HG03342 (cell line): ENCODE data around the gene FGR.
A peak's percentile ranks its signal among the peaks of the same experiment; 100 is the strongest.
"Not testable (repeated sequence)": the region's sequence is repeated elsewhere in the genome, so short reads cannot be mapped to it uniquely, and the experiment has no call there.

Experiments used
- ATAC-seq: cut with Tn5 transposase; IDR thresholded peaks from one replicate; pipeline ENCODE4 v1.9.1; 2021; ENCODE audit warnings: mild to moderate bottlenecking, moderate library complexity; ENCODE audit not compliant: unreplicated experiment

The FGR gene

DNA sequence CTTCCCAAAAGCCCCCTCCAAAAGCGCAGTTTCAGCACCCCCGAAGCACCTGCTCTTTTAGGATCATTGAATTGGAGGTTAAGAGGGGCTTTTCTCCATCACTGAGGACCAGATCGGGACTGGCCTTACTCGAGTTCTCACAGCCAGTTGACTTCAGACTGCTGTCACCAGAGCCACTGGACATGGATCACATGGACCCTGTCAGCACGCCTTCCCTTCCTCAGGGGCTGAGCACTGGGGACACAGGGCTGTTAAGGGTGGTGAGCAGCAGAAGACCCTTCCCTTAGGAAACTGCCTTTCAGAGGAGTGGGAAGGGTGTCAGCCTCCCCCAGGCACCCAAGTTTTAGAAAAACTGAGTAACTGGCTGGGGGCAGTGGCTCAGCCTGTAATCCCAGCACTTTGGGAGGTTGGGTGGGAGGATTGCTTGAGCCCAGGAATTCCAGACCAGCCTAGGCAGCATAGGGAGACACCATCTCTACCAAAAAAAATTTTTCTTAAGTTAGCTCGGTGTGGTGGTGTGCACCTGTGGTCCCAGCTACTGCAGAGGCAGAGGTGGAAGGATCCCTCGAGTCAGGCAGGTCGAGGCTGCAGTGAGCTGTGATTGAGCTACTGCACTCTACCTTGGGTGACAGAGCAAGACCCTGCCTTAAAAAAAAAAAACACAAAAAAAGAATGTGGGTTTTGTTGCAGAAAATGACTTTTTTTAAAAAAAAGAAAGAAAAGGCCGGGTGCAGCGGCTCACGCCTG lies 584 bp upstream of the FGR start:
- ATAC-seq, result no peak

DNA sequence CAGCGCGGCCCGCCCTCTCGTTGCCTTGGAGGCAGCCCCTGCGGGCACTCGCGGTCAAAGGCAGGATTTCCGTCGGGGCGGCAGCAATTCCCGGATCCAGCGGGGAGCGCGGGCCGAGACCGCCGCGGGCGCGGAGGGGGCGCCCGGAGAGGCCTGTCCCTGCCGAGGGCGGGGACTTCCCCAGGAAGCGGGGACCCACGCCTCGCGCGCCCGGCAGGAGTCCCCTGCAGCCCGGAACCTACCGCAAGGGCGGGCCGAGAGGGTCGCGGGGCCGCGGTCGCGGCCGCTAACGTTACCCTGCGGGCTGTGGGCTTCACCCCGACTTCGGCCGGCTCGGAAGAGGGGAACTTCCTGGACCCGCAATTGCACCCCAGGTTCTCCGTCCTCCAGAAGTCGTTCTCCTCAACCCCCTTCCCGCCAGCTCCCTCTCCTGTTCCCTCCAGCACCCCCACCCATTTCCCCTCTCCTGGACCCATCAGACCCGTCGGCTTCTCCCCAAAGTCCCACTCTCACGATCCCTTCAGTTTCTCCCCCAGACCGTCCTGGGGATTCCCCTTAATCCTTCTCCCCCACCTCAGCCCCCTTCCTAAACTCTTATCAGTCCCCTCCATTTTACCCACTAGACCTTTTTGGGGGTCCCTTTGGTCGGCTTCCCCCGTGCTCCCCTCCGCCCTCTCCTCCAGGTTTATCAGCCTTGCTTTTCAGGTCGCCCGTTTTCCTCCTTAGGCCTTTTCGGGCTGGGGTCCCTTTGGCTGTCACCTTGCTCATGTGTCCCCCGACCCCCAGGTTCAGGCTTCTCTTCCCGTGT lies 604 bp downstream of the FGR start:
- ATAC-seq, result no peak

DNA sequence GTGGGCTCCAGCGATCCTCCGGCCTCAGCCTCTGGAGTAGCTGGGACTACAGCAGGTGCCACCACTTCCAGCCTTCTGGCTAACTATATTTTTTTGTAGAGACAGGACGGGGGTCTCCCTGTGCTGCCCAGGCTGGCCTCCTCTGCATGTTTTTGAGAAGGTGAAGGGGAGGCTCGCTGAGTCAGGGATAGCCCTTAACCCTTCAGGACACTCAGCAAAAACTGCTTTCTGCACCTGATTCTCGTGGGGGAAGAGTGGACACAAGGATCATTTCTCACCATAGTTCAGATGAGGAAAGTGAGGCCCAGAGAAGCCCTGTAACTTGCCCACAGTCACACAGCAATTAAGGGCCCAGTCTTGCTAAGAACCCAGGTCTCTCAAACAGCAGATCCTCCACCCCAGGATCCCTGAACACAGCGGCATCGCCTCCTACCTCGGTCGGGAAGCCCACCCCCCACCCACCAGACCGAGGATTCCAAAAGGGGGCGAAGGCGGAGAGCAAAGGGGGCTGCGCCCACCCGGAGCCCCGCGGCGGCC lies 1.3 kb downstream of the FGR start:
- ATAC-seq, result no peak

DNA sequence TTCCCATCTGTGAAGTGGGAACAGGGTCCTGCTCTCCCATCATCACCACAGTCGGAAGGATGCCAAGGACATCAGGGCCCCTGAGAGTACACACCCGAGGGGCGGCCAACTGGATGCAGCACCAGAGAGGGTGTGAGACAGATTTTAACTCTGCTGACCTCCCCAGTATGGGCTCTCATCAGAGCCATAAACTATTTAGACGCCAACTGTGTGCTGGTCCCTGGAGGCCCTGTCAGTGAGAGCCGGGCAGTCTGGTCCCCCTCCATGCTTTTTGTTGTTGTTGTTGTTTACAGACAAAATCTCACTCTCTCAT lies 1.7 kb downstream of the FGR start:
- ATAC-seq, result no peak

DNA sequence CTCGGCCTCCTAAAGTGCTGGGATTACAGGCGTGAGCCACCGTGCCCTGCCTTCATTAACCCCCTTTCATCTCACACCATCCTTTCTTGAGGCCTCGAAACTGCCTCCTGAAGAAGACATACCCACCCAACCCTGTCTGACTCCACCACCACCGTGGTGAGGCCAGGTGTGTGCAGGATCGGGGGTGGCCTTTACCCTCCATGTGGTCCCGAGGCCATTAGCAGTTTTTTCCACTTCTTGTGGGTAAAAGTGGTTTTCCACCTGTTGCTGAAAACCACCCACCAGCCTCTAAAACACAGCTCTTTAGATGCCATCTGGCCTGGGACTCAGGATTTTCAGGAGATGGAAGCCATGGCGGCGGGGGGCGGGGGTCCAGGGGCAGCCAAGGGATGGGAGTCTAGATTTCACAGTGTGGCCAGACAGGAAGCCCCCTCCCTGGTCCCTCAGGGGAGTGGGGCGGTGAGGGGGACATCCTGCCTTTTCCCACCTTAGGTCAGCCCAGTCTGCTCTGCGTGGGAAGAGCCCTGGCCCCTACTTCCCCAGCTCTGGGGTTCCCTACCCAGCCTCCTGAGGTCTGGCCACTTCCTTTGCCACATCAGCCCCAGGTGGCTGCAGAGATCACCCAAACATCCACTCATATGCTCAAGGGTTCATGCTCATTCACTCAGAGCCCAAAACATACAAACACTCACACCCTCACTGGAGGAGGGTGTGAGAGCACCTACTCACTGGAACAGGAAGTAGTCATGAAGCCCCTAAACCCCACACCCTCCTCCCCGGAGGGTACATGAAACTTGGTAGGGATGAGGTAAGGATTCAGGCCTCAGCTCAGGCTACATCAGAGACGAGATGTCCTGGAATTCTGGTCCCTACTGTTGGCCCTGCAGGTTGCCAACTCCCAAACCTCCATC lies 2.3 kb downstream of the FGR start:
- ATAC-seq, result peak; percentile 40

DNA sequence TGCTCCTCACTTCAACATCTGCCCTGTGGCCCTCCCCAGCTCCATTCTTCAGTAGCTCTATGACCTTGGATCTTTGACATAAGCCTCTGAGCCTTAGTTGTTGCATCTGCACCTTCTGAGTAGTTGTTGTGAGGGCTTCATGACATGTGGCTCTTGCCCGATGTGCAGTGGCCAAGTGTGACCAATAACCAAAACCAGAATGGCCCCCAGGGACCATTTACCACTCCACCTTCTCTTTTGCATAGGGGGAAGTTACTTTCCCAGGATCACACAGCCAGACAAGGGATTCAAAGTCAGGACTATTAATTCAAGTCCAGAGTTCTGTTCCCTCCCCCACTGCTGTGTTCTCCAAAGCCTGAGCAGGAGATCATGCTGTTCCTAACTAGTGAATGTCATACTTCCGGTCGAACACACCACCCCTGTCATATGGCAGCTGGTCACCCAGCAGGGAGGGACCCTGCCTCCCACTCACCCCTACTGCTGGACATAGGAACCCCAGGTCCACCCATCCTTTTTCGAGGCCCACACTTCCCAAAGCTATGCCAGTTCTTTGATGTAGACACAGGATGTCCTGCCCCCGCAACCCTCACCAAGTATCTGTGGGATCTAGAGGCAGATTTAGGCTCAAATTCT lies 4.0 kb downstream of the FGR start:
- no peak for ATAC-seq

DNA sequence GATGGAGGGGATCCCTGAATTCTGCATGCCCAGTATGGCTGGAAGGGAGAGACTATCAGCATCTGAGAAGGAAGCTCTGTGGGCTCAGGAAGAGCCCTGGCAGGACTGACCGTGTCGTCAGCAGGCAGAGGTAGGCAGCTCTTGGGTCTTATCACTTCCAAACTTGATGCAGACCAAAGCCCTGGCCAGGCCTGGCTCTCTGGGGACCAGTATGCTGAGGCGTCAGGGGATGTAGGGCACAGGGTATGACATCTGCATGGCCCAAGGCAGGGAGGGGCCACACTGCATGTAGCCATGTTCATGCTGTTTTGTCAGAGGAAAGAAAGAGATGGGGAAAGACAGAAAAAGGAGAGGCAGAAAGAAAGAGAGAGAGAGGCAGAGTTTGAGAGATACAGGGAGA lies 6.3 kb downstream of the FGR start:
- ATAC-seq, result no peak

DNA sequence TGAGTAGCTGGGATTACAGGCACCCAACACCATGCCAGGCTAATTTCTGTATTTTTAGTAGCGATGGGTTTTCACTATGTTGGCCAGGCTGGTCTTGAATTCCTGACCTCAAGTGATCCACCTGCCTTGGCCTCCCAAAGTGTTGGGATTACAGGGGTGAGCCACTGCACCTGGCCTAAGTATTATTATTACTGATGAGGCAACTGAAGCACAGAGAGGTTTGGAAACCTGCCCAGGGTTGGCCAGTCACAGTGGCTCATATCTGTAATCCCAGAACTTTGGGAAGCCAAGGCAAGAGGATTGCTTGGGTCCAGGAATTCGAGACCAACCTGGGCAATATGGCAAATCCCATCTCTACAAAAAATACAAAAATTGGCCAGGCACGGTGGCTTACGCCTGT lies 7.3 kb downstream of the FGR start:
- ATAC-seq, result not testable (repeated sequence)

DNA sequence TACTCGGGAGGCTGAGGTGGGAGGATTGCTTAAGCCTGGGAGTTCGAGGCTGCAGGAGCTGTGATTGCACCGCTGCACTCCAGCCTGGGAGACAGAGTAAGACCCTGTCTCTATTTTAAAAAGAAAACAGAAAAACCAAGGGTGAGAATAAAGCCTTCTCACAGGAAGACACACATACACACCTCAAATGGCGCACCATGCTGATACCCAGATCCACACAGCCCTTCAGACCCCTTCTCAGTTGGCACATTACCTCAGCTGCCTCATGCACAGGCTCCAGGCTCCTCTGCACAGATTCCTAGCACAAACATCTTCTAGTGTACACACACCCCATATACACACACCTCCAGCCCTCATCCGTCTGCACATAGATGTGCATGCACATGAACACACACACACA lies 7.9 kb downstream of the FGR start:
- ATAC-seq, result no peak

DNA sequence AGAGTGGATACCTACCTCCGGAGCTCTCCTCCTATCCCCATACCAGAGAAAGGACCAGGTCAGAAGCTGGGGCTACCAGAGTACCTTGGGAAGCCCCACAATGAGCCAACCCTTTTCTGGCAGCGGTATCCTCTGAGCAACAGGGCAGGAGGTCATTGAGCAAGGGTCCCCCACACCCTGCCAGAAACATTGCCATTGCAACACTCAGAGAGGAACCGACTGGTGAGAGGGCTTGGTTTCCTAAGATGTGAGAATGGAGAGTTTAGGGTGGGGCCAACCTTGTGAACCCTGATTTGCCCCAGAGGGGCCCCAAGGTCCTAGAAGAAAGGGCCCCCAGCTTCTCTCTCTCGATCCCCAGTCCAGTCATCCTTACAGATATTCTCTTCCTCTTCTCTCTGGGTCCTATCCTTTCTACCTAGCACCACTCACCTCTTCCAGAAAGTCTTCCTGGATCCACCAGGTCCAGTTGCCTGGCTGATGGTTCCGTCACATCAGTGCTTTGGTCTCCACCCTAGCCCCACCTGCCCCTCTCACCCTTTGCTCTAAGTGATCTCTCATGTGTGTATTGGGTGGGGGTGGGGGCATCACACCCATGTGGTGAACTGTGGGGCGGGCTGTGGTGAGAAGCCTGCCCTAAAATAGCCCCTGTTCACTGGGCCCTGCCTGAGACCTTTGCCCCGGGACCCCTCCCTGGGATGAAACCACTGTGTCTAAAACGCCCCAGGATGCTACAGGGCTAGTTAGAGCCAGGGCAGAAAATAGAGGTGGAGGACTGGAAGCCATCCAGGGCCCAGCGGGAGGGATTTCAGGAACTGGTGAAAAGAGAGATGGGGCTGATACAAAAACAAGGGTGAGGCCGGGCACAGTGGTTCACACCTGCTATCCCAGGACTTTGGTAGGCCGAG lies 8.7 kb downstream of the FGR start:
- ATAC-seq, result no peak

DNA sequence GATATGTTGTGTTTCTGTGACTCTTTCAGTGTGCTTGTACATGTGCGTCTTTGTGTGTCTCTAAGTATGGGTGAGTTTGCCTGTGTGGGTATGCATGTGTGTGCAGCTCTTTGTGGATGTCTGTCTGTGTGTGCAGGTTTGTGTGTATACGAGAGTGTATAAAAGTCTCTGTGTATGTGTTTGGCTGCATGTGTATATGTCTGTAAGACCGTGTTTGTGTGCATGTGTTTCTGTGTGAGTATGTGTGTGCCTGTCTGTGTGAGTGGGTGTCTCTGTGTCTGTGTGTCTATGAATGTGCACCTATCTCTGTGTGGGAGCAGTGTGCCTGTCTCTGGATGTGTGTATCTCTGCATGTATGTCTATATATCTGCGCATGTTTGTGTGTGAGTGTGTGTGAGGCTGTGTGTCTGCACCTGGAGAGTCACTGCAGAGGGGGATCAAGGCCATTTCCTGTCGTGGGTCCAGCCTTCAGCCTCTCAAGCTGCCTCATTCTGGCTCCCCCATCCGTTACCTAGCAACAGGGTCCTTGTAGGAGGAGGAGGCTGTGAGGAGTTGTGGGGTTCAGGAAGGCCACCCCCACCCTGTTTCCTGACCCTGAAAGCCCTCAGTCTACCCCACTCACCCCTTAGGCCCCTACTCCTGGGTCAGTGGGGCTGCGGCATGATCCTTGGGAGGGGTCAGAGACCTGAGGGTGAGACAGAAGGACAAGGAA lies 10.4 kb downstream of the FGR start:
- peak; percentile 28 for ATAC-seq

DNA sequence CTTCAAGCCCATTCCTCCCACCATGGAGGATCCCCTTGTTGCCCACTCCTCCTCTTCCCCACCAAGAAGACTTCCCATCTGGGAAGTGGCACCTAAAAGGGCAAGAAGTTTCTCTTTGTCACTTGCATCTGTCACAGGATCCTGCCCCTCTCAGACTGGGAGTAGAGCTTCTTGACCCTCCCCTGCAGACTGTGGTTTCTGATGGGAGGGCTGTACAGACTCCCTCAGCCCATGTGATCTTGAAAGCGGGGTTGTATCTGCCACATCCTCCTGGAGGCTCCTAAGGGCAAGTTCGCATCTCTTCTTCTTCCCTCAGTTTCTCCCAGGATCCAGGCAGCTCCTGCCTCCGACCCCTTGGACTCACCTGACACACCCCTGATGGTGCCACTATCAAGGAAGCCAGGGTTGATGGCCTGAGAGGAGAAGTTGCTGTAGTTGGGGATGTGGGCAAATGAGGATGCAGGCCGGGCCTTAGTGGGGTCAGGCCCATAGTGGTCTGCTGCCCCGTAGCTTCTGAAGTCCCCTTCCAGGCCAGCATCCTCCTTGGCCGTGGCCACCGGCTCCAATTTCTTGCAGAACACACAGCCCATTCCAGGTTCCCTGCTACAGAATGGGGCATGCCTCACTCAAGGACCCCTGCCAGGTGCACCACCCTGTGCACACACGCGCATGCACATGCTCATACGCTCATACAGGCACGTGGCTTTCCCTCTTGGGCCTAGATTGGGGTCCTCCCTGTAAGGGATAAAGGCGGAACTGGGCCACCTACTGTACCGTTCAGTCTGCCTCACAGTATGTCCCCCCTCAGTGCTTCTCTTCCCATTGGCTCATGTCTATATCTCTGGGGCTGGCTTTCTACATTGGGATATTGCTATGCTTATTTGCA lies 11.4 kb downstream of the FGR start:
- no peak for ATAC-seq

DNA sequence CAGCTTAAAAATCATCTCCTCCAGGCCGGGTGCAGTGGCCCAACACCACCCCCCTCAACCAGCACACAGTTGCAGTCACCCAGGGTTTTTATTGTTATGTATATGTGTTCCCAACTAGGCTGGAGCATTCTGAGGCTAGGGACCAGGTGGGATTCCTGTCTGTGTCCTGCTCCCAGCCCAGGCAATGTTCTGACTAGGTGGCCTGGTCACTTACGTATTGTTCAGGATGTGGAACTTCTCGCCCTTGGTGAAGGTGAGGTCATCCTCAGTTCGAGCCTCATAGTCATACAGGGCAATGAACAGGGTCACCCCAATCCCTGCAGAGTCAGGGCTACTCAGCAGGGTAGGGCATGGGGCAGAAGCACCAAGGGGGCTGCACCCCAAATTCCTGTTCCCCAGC lies 12.2 kb downstream of the FGR start:
- ATAC-seq, result no peak

DNA sequence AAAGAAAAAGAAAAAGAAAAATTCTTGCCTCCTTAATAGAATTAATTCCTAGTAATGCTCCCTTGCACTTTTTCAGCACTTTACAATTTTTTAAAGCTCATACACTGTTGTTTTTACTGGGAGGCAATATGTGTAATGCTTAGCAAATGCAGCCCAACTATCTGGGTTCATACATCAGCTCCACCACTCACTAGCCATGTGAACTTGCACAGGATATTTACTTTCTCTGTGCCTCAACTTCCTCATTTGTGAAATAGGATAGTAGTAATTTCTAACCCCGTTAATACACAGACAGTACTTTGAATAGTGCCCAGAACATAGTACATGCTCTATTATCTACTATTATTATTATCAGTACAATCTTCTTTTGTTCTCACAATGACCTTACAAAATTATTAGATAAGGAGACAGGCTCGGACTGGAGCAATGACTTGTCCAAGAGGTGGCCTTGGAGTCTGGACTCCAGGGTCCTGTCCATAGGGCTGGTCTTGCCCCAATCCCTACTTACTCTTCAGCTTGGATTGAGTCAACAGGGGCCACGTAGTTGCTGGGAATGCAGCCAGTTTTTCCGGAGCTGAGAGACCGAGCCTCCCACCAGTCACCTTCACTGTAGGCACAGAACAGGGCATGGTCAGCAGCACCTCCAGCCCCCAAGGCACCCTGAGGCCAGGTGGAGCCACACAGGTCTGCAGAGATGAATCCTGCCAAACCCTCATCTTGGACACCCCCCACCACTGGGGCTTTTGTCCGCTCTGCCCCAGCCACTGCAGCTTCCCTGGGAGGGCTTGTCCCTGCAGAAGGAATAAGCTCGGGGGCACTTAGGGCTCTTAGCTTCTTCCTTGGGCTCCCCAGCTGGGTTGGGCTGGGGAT lies 13.7 kb downstream of the FGR start:
- no peak for ATAC-seq

DNA sequence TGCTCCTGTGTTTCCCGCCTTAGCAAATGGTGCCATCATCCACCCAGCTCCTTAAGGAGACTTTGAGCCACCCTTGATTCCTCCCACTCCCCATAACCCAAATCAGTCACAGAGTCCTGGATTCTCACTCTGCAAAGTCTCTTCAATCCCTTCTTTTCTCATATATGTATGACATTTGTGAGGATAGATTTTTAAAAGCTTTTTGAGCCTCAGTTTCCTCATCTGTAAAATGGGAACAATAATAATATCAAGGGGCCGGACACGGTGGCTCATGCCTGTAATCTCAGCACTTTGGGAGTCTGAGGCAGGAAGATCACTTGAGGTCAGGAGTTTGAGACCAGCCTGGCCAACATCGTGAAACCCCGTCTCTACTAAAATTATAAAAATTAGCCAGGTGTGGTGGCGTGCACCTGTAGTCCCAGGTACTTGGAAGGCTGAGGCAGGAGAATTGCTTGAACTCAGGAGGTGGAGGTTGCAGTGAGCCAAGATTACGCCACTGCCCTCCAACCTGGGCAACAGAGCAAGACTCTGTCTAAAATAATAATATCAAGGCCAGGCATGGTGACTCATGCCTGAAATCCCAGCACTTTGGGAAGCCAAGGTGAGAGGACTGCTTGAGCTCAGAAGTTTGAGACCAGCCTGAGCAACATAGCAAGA lies 15.1 kb downstream of the FGR start:
- ATAC-seq, result not testable (repeated sequence)

DNA sequence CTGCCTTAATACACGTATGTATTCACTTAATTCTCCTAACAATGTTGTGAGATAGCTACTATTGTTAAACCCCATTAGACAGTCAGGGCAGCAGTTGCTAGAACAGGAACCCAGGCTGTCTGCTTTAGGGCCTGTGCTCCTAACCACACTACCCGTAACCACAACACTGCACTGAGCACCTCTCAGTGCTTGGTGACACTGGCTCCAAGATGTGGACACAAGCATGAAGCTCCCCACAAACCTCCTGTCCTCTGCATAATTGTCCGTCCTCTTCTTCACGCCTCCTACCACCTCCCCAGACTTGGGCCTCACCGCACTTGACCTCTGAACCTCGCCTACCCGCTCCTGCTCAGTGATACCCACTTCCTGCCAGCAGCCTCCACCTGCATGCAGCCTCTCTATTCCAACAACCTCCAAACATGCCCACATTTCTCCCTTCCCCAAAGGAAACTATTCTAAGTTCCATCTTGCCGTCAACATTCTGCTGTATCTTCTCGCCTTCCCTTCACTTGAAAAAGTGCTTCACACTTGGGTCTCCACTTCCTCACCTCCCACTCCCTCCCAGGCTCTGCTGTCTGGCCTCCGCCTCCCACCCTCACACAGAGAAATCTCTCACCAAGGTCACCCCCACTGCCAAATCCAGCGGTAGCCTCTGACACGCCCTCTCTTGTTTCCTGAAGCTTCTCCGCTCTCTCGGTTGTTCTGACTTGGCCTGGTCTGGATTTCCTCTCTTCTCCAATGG lies 16.5 kb downstream of the FGR start:
- ATAC-seq, result no peak
